ENCODE measurements around the gene KRT9.
"Not testable (repeated sequence)": the region's sequence is repeated elsewhere in the genome, so short reads cannot be mapped to it uniquely, and the experiment has no call there.

The KRT9 gene

DNA sequence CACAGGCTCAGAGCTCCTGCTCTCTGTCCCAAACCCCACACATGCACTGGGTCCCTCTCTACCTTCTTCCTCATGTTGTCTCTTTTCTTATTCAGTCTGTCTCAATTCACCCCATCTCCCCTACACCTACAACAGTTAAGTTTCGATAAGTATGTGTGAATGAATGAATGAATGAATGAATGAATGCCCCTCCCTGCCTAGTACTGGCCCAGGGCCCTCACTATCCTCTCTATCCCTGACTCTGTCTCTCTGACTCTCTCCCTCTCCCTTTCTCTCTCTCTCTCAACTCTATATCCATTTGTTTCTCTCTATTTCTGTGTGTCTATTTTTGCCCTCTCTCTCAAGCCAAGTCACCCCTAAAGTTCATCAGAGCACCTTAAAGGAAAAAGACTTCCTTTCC lies 6.7 kb upstream of the KRT9 start:
- no peak for DNase-seq

DNA sequence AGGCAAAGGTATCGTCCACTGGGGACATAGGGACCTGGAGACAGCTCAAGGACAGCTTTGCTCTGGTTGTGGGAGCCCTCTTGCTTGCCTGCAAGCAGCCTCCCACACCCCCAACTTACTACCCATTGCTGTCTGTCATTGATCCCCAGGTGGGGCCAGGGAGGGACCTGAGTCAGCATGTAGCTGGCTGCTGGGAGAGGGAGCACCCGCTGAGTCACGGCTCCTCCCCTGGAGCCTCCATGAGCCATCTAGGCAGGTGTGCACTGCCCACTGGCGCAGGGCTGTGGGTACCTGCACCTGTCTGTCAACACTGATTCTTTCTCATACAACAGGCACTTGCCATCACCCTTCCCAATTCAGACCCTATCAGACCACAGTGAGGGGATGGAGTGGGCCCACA lies 4.9 kb upstream of the KRT9 start:
- DNase-seq, result not testable (repeated sequence)

DNA sequence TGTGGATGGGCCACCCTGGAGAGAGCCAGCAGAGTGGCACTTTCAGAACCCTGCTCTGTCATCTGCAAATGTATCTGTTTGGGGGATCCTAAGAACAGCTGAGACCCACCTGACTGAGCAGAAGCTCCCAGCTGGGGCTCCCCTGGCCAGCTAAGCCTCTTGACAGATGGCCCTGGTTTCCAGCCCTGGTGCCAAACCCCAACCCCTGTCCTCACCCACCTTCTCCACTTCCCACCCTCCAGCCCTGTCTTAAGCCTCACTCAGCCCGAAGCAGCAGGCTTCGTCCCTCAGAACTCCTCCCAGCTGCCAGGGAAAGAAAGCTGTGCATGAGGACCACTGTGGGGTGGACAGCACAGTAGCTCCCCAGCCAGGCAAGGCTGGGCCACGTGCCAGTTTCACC lies 3.5 kb upstream of the KRT9 start:
- DNase-seq, result no peak

DNA sequence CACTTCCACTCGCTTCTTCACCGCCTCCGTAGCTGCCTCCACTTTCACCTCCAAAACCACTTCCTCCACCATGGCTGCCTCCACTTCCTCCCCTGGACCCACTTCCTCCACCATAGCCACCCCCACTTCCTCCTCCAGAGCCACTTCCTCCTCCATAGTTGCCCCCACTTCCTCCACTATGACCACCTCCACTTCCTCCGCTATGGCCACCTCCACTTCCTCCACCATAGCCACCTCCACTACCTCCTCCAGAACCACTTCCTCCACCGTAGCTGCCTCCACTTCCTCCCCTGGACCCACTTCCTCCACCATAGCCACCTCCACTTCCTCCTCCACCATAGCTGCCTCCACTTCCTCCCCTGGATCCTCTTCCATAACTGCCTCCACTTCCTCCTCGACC lies 4.5 kb downstream of the KRT9 start:
- no peak for DNase-seq

DNA sequence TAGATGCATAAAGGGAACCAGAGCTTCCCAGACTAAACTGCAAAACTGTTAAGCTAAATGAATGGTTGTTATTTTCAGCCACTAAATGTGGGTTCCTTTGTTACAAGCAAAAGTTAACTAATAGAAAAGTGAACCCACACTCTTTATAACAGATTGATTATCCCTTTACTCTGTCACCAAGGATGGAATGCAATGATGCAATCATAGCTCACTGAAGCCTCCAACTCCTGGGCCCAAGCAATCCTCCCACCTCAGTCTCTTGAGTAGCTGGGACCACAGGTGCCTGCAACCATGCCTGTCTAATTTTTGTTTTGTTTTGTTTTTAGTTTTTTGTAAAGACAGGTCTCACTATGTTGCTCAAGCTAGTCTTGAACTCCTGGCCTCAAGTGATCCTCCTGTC lies 6.5 kb downstream of the KRT9 start:
- DNase-seq, result no peak

DNA sequence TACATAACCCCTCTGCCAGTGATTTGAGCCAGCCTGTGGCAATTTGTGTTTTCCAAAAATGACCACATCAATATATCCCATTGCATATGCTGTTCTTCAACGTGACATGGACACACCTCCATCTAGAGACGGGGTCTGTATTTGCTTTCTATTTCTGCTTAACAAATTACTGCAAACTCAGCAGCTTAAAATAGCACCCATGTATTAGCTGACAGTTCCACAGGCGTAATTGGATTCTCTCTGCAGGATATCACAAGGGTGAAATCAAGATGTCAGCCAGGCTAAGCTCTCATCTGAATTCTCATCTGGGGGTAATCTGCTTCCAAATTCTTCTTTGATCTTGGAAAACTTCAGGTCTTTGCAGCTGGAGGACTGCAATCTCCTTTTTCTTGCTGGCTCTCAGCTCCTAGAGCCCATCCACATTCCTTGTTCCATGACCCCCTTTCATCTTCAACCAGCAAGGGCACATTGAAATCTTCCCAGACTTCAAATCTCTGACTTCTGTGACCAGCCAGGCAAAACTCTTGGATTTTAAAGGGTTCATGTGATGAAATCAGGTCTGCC lies 8.2 kb downstream of the KRT9 start:
- DNase-seq, result no peak

DNA sequence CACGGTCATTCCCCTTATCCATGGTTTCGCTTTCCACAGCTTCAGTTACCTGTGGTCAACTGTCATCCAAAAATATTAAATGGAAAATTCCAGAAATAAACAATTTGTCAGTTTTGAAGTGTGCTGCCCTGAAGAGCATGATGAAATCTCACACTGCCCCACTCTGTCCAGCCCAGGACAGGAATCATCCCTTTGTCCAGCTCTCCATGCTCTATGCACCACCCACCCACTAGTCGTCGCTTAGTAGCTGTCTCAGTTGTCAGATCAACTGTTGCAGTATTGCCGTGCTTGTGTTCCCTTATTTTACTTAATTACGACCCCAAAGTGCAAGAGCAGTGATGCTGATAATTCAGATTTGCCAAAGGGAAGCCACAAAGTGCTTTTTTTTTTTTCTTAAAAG lies 10.3 kb downstream of the KRT9 start:
- no peak for DNase-seq

DNA sequence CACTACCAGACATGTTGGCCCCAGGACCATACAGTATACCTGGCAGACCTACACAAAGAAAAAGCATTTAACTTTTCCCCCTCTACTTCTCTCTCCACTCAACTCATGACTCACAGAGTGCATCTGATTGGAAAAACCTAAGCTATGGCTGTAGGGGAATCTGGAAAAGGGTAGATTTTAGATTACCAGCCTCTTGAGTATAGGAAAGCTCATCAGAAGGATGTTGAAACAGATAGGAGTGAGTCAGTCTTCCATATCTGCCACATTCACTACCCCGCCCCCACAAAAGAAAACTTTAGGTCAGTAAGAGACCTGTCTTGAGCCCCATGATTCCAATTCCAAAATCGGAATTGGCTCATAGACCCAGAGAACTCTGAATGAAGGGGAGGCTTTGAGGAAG lies 12.3 kb downstream of the KRT9 start:
- no peak for DNase-seq

DNA sequence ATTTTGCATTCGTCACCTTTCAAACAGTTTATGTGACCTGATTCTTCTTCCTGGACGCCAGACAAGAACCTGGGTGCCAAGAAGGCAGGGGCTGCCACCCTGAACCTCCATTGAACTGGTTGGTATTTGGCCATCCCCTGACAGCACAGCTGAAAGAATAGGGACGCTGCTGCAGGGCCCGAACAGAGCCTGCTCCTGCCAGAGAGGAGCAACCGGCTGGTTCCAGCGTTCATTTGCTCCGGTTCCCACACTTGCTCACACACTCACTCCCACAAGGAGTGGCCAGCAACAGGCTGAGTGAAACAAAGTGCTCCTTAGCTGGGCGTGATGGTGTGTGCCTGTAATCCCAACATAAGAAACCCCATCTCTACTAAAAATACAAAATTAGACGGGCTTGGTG lies 14.9 kb downstream of the KRT9 start:
- no peak for DNase-seq

DNA sequence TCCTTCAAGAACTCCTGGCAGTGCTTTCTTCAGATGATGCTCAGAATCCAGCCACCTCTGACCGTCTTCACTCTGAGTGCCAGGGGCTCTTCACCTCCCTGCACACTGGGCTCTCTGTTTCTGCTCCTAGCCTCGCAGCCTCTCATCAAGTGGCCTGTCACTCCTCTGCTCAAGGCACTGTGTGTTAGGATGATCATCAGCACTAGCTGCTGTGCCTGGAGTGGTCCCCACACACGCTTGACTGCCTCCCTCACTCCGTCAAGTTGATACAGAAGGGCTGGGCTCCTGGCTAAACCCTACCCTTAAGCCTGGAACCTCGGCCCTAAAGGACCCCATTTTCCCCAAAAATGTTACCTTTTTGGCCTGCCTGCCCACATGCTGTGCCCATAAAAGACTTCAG lies 15.6 kb downstream of the KRT9 start:
- DNase-seq, result no peak

DNA sequence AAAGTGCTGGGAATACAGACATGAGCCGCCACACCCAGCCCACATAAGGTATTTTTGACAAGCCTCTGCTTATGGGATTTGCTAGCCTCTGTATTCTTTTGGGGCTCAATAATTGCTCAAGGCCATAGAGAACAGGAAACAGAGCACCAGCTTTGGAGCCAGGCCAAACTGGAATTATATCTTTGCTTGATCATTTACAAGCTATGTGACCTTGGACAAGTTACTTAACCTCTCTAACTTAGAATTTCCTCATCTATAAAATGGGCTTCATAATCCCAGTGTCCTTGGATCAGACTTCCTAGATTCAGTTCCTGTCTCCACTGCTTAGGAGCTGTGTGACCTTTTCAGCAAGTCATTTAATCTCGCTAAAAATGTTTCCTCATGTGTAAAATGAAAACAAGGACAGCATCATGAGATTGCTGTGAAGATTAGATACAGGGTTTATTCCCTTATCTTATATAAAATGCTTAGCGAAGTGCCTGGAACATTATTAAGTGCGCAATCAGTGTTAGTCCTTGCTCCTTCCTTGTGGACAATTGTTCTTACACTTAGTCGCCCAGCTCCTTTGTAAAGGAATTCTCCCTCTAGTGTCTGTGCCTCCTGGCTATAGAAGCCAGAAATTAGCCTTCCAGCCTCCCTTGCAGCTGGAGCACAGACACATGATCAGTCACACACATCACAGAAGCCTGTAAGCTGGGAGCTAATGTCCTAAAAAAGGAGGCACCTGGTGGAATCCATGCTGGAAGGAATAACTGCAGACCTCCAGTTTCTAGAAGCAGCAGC lies 16.6 kb downstream of the KRT9 start:
- no peak for DNase-seq

DNA sequence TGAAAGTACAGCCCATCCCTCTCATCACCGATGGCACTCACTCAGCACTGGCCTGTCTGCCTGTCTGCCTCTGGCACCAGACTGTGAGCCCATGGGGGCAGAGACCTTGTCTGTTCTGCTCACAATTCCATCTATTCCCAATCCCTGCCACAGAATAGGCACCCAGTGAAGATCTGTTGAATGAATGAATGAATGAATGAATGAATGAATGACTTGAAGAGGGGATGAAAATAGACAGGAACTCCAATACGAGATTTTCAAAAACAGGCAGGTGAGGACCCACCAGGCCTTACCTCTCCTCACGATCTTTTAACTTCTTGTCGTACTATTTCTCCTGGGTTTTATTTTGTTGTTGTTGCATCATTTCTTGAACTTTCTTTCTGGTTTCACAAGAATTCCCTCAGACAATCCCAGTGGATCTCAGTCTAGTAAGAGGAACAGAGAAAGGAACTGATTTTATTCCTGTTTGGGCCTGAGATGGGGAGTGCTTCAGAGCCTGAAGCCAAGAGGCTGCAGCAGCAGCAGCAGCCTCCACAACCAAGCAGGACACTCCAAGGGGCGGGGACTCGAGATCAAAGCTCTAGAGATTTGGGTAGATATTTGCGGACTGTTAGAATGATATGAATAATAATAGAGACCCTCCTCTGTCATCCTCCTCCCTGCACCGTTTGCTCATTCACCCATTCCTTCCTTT lies 17.7 kb downstream of the KRT9 start:
- no peak for DNase-seq

DNA sequence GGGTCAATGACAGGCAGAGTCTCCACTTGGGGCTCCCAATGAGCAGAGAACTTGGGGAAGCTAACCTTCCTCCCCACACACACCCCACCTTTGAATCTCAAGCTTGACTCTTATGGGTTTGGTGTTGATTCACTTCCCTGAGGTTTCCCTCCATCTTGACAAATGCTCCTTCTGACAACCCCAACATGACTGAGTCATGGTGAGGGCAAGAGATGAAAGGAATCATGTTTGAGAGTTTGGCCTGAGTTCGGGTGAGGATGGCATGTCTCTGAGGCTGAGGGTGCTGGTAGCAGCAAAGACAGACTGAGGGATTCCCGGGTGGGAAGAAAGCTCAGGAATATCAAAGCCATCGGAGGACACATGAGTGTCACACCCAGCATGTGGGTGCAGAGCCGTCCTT lies 18.7 kb downstream of the KRT9 start:
- DNase-seq, result no peak

DNA sequence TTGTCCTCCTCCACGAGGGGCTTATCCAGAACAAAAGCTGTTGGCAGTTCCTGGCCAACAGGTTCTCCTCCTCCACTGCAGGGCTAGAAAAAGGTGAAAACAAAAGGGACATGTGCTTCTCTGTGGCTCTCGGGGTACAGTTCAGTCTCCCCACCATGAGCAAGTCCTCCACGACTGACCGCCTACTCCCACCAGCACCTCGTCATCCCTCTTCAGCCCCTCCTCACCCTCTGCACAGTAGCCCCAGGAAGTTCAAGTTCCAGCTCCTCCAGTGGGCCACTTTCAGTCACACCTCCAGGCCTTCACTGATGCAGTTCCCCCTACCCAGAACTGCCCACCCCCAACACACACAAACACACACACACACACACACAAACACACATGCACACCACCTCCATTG lies 19.4 kb downstream of the KRT9 start:
- no peak for DNase-seq

DNA sequence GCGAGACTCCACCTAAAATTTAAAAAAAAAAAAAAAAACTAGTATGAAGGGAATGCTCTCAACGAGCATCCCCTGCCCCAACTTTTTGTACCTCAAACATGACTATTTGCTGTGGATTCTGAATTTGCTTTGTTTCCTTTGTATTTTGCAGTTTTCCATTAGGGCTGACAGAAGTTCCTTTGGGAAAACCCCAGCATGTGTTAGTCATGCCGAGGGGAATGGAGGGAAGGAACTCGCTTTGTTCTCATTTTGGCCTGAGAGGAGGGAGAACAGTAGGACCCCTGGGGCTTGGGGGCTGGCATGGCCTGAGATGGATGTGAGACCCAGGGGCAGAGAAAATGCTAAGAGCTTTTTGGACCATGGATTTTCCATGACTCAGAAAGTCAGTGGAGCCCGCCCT lies 20.5 kb downstream of the KRT9 start:
- no peak for DNase-seq

DNA sequence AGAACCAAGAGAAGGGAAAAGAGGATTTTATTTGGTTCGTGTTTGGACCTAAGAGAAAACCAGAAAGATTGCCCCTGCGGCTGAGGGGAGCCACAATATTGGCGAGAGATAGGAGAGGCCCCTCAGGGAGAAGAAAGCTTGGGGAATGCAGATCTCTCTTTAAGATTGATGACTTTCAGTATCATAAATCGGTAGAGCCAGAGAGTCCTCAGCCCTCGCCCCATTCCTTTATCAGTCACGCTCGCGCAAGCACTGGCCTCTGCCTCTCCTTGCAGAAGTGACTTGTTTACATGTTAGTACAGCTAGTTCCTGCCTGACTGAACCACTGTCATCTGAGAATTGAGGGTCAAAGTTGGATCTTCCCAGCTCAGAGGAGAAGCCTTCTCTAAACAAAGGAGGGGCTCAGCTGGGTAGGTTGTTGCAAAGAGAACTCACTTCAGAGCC lies 22.2 kb downstream of the KRT9 start:
- DNase-seq, result no peak

DNA sequence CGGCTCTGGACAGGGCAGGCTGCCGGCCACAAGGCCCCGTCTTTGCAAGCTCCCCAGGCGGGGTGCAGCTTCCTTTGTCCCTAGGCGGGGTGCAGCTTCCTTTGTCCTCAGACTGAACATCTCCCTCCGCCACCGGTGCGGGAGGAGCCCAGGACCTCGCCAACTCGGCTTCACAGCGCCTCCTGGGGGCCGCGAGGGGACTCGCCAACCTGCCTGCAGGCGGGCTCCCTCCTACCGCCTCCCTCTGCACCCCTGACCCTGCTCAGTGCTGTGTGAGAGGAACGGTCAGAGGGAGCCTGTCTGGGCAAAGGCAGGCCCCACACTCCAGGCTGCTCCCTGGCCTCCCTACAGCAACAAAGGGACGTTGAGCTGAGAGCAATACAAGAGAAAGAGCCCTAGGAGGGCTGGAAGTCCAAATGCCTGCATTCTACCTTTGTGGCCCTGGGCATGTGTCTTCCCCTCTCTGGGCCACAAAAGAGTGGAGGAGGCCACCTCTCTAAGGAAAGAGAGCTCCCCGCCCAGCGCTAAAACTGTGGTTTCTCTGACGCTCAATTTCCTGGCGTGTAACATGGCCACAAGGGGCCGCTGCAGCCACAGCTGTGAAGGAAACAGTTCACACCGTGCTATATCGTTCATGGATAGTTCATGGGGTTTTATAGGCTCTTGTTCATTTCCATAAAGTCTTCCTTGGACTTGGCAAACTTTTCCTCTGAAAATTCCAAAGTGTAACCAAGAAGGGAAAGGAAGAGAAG lies 22.8 kb downstream of the KRT9 start:
- peak; percentile 83 for DNase-seq

DNA sequence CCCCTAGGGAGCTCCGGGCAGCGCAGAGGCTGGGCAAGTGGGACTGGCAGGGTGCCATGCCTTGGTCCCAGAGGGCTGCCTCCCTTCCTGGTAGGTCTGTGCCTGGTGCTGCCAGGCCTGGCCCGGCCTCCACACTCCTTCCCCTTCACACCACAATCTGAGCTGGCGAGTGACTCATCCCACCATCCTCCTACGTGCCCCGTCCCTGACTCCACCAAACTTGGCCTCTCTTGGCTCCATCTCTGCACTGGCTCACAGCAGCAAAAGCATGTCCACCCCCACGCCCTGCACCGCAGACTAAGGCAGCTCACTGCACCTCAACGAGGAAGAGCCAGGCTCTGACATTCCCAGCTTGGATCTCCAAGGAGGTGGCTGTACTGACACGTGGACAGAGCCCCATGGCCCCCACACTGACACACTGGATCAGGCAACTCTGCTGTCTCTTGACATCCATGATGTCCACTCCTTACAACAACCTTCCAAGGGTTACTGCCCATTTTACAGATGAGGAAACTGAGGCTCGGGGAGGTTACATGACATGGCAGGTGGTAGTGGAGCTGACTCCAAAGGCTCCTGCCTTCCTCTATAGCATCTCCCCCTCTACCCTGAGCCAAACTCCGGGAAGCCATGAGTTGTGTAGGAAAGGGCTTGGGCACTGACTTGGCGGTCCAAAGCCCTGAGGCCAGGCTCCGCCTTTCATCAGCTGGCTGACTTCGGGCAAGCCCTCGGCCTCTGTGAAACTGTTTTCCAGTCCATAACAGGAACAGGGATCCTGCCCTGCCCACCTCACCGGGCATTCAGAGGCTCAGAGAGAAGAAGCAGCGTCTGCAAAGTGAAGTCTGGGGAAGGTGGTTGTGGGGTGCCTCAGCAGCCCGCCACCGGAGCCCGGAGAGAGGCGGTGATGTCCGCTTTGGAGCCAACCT lies 23.7 kb downstream of the KRT9 start:
- DNase-seq, result peak; percentile 71

DNA sequence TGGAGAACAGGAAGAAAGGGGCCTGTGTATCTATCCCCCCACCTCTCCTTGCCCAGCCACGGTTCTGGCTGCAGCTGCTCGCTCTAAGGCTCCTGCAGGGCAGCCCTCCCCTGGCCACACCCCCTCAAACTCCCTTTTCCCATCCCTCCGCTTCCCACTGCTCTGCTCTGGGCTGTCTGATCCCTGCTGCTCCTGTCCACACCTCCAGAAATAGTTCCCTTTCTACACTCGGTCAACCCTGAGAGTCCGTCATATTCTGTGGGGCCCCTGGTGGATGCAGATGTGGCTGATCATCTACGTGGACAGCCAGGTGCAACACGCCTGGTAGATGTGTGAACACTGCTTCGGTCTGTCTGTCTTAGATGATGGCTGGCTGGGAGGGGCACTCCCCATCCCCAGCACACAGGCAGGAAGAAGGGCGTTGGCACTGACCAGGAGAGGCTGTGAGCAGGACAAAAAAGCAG lies 24.4 kb downstream of the KRT9 start:
- no peak for DNase-seq

DNA sequence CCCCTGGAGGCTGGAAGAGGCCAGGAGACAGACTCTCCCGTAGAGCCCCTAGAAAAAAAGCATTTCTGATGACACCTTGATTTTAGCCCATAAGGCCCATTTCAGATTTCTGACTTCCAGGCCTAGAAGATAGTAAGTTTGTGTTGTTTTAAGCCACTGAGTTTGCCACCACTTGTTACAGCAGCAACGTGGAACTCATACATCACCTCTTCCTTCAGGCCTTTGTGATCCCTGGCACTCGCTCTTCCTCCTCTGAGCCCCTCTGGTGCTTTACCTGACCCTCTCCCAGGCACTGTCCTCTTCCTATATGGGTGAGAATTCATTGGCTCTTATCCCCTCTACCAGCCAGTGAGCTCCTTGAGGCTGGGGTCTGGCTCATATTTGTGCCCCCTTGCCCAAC lies 25.0 kb downstream of the KRT9 start:
- DNase-seq, result no peak

DNA sequence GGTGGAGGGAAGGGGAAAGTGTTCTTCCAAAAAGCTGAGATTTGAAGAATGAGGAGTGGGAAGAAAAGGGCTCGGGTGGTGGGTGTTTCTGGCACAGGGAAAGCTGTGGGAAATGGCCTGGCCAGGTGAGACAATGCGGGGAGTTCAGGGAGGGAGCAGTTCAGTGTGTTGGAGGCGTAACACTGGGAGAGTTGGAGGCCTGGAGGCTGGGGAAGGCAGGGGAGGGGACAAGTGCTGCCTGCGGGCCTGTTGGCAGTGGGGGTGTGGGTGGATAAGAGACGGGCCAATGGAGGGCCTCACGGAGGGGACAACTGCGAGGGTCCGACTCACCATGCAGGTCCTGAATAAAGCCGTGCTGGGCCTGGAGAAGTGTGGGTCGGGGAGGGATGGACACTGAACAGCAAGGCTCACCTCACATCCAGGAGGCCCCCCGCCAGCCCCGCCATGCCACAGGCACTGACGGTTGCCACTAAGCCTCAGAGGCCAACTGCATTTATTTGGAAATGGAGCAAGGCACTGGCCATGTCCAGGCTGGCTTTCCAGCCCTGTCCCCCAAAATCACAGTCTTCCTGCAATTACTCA lies 25.9 kb downstream of the KRT9 start:
- no peak for DNase-seq

DNA sequence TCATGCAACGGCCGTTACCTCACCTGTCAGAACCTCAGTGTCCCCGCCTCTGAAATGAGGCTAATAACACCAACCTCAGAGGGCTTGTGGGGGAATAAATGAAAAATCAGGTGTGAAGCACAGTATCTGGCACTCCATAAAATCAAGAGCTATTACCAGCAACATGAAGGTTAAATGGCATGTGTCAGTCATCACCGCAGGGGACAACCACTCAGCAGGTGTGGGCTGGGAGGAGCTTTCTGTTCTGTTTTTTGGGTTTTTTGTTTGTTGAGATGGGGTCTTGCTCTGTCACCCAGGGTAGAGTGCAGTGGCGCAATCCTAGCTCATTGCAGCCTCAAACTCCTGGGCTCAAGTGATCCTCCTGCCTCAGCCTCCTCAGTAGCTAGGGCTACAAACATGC lies 26.9 kb downstream of the KRT9 start:
- no peak for DNase-seq
